GM12891 (cell line): ENCODE results near the gene ALKAL2.

Experiments
- POLR2A ChIP-seq: IDR thresholded peaks from 2 replicates; pipeline ENCODE4 v1.6.1; 2011; ENCODE audit warnings: low read depth, low read length, control low read depth
- POLR2AphosphoS5 ChIP-seq: IDR thresholded peaks from 2 replicates; pipeline ENCODE4 v1.6.1; 2011; ENCODE audit warnings: low read depth, low read length, control low read depth
- TAF1 ChIP-seq: IDR thresholded peaks from 2 replicates; pipeline ENCODE4 v1.6.1; 2011; ENCODE audit warnings: low read depth, low read length, control low read depth

DNA sequence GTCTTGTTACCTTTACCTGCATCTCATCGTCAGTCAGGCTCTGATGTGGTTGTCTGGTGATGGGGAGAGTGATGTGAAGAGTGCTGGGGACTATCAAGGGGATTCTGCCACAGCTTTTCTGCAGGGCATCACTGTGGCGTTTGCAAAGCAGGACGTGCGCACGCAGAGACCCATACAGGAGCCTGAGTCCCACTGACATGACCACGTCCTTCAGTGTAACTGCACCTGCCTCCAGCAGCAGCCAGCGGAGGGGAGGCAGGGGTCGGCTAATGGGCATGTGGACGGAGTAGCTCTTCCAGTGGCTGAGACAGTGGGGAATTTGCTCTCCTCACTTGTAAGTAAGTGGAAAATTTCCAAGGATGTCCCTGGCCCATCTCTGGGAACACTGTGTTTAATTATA is 6.5 kb downstream of the ALKAL2 start:
- TF ChIP-seq POLR2AphosphoS5: no peak
- no peak for TF ChIP-seq TAF1
- TF ChIP-seq POLR2A: no peak
